Panc1 (cell line): ENCODE data around the gene CXCL6. TPM values are rescaled to one million over a fixed set of nuclear protein-coding genes. Genes with fewer than 3 reads are reported as not detected.

Experiments
- ATAC-seq: fragments of 200-7000 bp; cut with Tn5 transposase; 2 replicates; pipeline ENCODE4 v1.9.1; 2020; ENCODE audit warnings: mild to moderate bottlenecking, moderate library complexity
- Bru-seq: library from RNA; stranded (reverse); fragments of 400-500 nt; gene quantifications from one replicate; lab custom pipeline; 2021; lab: Mats Ljungman, UMichigan
- BruChase-seq, 2 experiments: library from RNA; stranded (reverse); fragments of 400-500 nt; gene quantifications; one replicate each; lab custom pipeline; 2021; lab: Mats Ljungman, UMichigan
- BruUV-seq: library from RNA; stranded (reverse); fragments of 400-500 nt; replicated peaks from 2 replicates; lab custom pipeline; 2021; lab: Mats Ljungman, UMichigan
- CTCF ChIA-PET: fragments of 300-600 bp; sonication (Branson Sonifier 250); formaldehyde crosslinking; loops from one replicate; lab custom pipeline; 2022; ENCODE audit warnings: antibody characterized with exemption; lab: Charles Lee
- POLR2A ChIA-PET: fragments of 300-600 bp; sonication (Branson Sonifier 250); formaldehyde crosslinking; loops from one replicate; lab custom pipeline; 2022; ENCODE audit warnings: antibody characterized with exemption; lab: Charles Lee
- DNase-seq: peaks from one replicate; pipeline ENCODE4 v3.0.0-alpha.2; 2010; ENCODE audit warnings: low read depth, low spot score
- H3K27ac ChIP-seq: 2 replicates; pipeline ENCODE4 v1.5.1; 2011; ENCODE audit warnings: mild to moderate bottlenecking, low read length, inconsistent platforms
- H3K27me3 ChIP-seq: fragments of 200-500 bp; sonication (Bioruptor generic); 2 replicates; pipeline ENCODE4 v1.6.0; 2014; ENCODE audit warnings: low read length, inconsistent platforms; ENCODE audit not compliant: control insufficient read depth, insufficient read depth
- H3K36me3 ChIP-seq: fragments of 200-500 bp; sonication (Bioruptor generic); 2 replicates; pipeline ENCODE4 v1.5.1; 2014; ENCODE audit warnings: inconsistent platforms, mild to moderate bottlenecking, low read length, moderate library complexity; ENCODE audit not compliant: control insufficient read depth, insufficient read depth
- H3K4me1 ChIP-seq: 2 replicates; pipeline ENCODE4 v1.5.1; 2011; ENCODE audit warnings: inconsistent platforms, mild to moderate bottlenecking, low read length, moderate library complexity; ENCODE audit not compliant: control insufficient read depth, insufficient read depth
- H3K4me3 ChIP-seq, 2 experiments: 2 replicates each; pipeline ENCODE4 v1.5.1; 2011 to 2012; ENCODE audit warnings: low read depth in 2 of 2, low read length in 2 of 2, mild to moderate bottlenecking in 2 of 2, inconsistent platforms in 1 of 2, moderate library complexity in 1 of 2
- H3K9me3 ChIP-seq: fragments of 200-500 bp; sonication (Bioruptor generic); 2 replicates; pipeline ENCODE4 v1.5.1; 2014; ENCODE audit warnings: low read depth, mild to moderate bottlenecking, inconsistent platforms, low read length, moderate library complexity; ENCODE audit not compliant: control insufficient read depth, insufficient read depth
- POLR2AphosphoS5 ChIP-seq: IDR thresholded peaks from 2 replicates; pipeline ENCODE4 v1.6.1; 2012; ENCODE audit warnings: mild to moderate bottlenecking, low read depth, low read length, moderate library complexity
- SIN3A ChIP-seq: IDR thresholded peaks from 2 replicates; pipeline ENCODE4 v1.6.1; 2012; ENCODE audit warnings: low read depth, mild to moderate bottlenecking, low read length, moderate library complexity, borderline replicate concordance; ENCODE audit not compliant: insufficient read depth
- TCF7L2 ChIP-seq: IDR thresholded peaks from 2 replicates; pipeline ENCODE4 v1.6.1; 2011; ENCODE audit warnings: mild to moderate bottlenecking, low read depth, low read length, inconsistent platforms
- in situ Hi-C: cut with HindIII; loops from 2 replicates; pipeline ENCODE4 v1.10.0; 2016; ENCODE audit warnings: low sequenced_read_pairs, low pct_unique_long_range_greater_than_20kb
- intact Hi-C: fragments of 100-400 bp; cut with micrococcal nuclease; formaldehyde crosslinking; loops from one replicate; pipeline ENCODE4 v1.10.0; 2022; ENCODE audit not compliant: unreplicated experiment
- long read RNA-seq: library from polyadenylated mRNA; unstranded; transcript quantifications from one replicate; pipeline ENCODE4 v2.0.0, GENCODE V29; 2021; ENCODE audit not compliant: unreplicated experiment
- polyA plus RNA-seq: library from polyadenylated mRNA; unstranded; fragments of >200 nt; gene quantifications from one replicate; pipeline ENCODE4 v1.2.1, GENCODE V29; 2012; ENCODE audit warnings: missing spikeins; ENCODE audit not compliant: insufficient read length
- total RNA-seq: library from RNA; stranded (reverse); gene quantifications from one replicate; pipeline ENCODE4 v1.2.1, GENCODE V29; 2021; ENCODE audit not compliant: unreplicated experiment
- TF ChIP-seq, protein P1 (sequence below): fragments of 450-650 bp; IDR thresholded peaks from 2 replicates; pipeline ENCODE4 v1.5.1; 2017; ENCODE audit warnings: mild to moderate bottlenecking
- TF ChIP-seq, protein P2 (sequence below), 2 experiments: IDR thresholded peaks; 2 replicates each; pipeline ENCODE4 v1.6.1; 2011 to 2012; ENCODE audit warnings: low read depth in 2 of 2, control low read depth in 1 of 2, low read length in 1 of 2, mild to moderate bottlenecking in 1 of 2, moderate library complexity in 1 of 2; ENCODE audit not compliant: insufficient read depth in 1 of 2

CXCL6 gene
- total RNA-seq (0.33 TPM), Bru-seq, nascent RNA (percentile 26 among the genes with signal in this experiment), BruChase-seq, experiment 1, labeled RNA remaining after a 2-hour chase (percentile 39 among the genes with signal in this experiment), BruChase-seq, experiment 2, labeled RNA remaining after a 6-hour chase (percentile 47 among the genes with signal in this experiment)
- 1.1 TPM for polyA plus RNA-seq
- long read RNA-seq, partial matches to known transcripts = 1 of 2 reads
- long read RNA-seq, other reads (novel, unspliced or antisense) = 0 of 2 reads

DNA sequence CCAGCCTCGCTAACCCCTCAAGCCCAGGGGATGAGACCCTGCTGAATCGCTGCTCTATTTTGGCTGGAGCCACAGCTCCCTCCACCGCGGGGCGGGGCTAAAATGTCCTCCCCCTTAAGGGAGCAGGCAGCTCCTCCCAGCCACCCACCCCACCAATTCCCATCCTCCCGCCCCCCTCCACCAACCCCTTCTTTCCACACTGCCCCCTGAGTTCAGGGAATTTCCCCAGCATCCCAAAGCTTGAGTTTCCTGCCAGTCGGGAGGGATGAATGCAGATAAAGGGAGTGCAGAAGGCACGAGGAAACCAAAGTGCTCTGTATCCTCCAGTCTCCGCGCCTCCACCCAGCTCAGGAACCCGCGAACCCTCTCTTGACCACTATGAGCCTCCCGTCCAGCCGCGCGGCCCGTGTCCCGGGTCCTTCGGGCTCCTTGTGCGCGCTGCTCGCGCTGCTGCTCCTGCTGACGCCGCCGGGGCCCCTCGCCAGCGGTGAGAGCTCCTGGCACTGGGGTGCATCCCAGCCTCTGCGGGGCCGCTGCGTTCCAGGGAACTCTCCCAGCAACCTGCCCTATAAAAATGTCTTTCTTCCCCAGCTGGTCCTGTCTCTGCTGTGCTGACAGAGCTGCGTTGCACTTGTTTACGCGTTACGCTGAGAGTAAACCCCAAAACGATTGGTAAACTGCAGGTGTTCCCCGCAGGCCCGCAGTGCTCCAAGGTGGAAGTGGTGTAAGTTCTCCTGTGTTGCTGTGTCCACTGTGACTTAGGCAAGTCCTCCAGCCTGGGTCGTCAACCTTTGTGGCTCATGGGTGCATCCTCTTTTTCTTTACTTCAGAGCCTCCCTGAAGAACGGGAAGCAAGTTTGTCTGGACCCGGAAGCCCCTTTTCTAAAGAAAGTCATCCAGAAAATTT is at the start of gene CXCL6:
CXCL6 (plus strand) TSS at position 306 of the 907 bp plus-strand sequence; CDS start at position 379, 73 bp downstream.
- no peaks in the 10 kb centered on the region for H3K4me1 ChIP-seq
- BruUV-seq = no TSS peak
- DNase-seq = no peak

DNA sequence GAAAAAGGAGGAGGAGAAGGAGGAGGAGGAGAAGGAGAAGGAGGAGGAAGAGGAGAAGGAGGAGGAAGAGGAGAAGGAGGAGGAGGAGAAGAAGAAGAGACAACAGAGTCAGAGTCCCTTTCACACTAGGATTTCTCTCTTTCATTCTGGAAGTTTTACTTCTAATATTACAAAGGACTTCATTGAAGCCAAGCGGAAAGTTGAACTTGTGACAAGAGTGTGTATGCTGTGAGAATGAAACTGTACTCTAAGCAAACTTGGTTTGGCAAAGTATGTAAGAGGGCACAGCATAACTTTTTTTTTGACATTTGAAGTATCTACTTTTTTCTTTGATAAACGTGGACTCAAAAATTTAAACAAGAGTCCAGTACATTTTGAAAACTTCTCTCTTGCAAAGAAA is 48.1 kb upstream of the CXCL6 start:
- H3K4me3 ChIP-seq = no peak overlapping the region
- H3K27me3 ChIP-seq = no peaks in the 10 kb centered on the region
- H3K4me1 ChIP-seq = no peaks in the 10 kb centered on the region
- no peaks in the 10 kb centered on the region for H3K9me3 ChIP-seq
- TF ChIP-seq POLR2AphosphoS5 (no peak), TCF7L2 (no peak), SIN3A (no peak)
- TF ChIP-seq, protein P1, sequence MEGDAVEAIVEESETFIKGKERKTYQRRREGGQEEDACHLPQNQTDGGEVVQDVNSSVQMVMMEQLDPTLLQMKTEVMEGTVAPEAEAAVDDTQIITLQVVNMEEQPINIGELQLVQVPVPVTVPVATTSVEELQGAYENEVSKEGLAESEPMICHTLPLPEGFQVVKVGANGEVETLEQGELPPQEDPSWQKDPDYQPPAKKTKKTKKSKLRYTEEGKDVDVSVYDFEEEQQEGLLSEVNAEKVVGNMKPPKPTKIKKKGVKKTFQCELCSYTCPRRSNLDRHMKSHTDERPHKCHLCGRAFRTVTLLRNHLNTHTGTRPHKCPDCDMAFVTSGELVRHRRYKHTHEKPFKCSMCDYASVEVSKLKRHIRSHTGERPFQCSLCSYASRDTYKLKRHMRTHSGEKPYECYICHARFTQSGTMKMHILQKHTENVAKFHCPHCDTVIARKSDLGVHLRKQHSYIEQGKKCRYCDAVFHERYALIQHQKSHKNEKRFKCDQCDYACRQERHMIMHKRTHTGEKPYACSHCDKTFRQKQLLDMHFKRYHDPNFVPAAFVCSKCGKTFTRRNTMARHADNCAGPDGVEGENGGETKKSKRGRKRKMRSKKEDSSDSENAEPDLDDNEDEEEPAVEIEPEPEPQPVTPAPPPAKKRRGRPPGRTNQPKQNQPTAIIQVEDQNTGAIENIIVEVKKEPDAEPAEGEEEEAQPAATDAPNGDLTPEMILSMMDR = no peak
- TF ChIP-seq, protein P2, sequence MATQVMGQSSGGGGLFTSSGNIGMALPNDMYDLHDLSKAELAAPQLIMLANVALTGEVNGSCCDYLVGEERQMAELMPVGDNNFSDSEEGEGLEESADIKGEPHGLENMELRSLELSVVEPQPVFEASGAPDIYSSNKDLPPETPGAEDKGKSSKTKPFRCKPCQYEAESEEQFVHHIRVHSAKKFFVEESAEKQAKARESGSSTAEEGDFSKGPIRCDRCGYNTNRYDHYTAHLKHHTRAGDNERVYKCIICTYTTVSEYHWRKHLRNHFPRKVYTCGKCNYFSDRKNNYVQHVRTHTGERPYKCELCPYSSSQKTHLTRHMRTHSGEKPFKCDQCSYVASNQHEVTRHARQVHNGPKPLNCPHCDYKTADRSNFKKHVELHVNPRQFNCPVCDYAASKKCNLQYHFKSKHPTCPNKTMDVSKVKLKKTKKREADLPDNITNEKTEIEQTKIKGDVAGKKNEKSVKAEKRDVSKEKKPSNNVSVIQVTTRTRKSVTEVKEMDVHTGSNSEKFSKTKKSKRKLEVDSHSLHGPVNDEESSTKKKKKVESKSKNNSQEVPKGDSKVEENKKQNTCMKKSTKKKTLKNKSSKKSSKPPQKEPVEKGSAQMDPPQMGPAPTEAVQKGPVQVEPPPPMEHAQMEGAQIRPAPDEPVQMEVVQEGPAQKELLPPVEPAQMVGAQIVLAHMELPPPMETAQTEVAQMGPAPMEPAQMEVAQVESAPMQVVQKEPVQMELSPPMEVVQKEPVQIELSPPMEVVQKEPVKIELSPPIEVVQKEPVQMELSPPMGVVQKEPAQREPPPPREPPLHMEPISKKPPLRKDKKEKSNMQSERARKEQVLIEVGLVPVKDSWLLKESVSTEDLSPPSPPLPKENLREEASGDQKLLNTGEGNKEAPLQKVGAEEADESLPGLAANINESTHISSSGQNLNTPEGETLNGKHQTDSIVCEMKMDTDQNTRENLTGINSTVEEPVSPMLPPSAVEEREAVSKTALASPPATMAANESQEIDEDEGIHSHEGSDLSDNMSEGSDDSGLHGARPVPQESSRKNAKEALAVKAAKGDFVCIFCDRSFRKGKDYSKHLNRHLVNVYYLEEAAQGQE (IDR thresholded peaks at IDR 0.05; ENCODE audit: insufficient read depth in 1 of 2, low read depth in 2 of 2, low read length in 1 of 2) = no peak
- ChIA-PET POLR2A (no interaction called here), CTCF (no interaction called here)
- intact Hi-C loops = no loop called here
- no TSS peak for BruUV-seq
- in situ Hi-C loops = no loop called here
- DNase-seq (no peak), ATAC-seq (no peak)
- no peak overlapping the region for H3K27ac ChIP-seq
- no peaks in the 10 kb centered on the region for H3K36me3 ChIP-seq

More for the DNA sequence above, at the start of gene CXCL6:
- Histone ChIP-seq H3K27me3 (no peaks in the 10 kb centered on the region), H3K4me3 (peak within 1 kb of the TSS; percentile 37 to 58), H3K9me3 (no peaks in the 10 kb centered on the region), H3K36me3 (no peaks in the 10 kb centered on the region), H3K27ac (no peak within 1 kb of the TSS)
- TF ChIP-seq, protein P1 = no peak
- TF ChIP-seq SIN3A (no peak), TCF7L2 (no peak), POLR2AphosphoS5 (no peak)
- TF ChIP-seq, protein P2 (IDR thresholded peaks at IDR 0.05; ENCODE audit: insufficient read depth in 1 of 2, low read depth in 2 of 2, low read length in 1 of 2) = no peak
- ATAC-seq = peak; percentile 78
- intact Hi-C loops (no loop called here), in situ Hi-C loops (no loop called here)
- POLR2A ChIA-PET = no interaction called here
- CTCF ChIA-PET = interaction anchor here (0.6 kb wide), 1 partner anchor 14 kb away, joined by 3 read pairs; no protein-coding TSS in a partner anchor
